GM12891 (cell line): ENCODE measurements around the gene DGKZ.
"Not testable (repeated sequence)": the region's sequence is repeated elsewhere in the genome, so short reads cannot be mapped to it uniquely, and the experiment has no call there.

Experiments
- POLR2A ChIP-seq: IDR thresholded peaks from 2 replicates; pipeline ENCODE4 v1.6.1; 2011; ENCODE audit warnings: low read depth, low read length, control low read depth
- POLR2AphosphoS5 ChIP-seq: IDR thresholded peaks from 2 replicates; pipeline ENCODE4 v1.6.1; 2011; ENCODE audit warnings: low read depth, low read length, control low read depth
- SPI1 ChIP-seq: IDR thresholded peaks from 2 replicates; pipeline ENCODE4 v1.6.1; 2011; ENCODE audit warnings: low read depth, low read length, control low read depth
- TAF1 ChIP-seq: IDR thresholded peaks from 2 replicates; pipeline ENCODE4 v1.6.1; 2011; ENCODE audit warnings: low read depth, low read length, control low read depth

DNA sequence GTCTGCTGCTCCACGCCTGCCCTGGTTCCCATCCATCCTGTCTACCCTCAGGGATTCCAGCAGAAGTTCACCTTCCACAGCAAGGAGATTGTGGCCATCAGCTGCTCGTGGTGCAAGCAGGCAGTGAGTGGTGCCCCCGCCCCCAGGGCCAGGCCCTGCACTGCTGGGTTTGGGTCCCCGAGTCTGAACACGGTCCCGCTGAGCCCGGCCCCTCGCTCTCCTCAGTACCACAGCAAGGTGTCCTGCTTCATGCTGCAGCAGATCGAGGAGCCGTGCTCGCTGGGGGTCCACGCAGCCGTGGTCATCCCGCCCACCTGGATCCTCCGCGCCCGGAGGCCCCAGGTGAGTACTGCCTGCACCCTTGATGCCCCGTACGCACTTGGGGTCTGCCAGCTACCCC, 24.0 kb downstream of the DGKZ start:
- TF ChIP-seq POLR2AphosphoS5, TAF1, POLR2A, SPI1: not testable (repeated sequence)
